H1 (cell line): ENCODE results near the gene UGT2B7. TPM values are rescaled to one million over a fixed set of nuclear protein-coding genes. Genes with fewer than 3 reads are reported as not detected.

Experiments used
- BRCA1 ChIP-seq: IDR thresholded peaks from 2 replicates; pipeline ENCODE4 v1.6.1; 2012; ENCODE audit warnings: low read depth, low read length, improper control_type of control experiment
- NRF1 ChIP-seq: IDR thresholded peaks from 2 replicates; pipeline ENCODE4 v1.6.1; 2011; ENCODE audit warnings: mild to moderate bottlenecking, low read depth, low read length, improper control_type of control experiment
- RFX5 ChIP-seq: IDR thresholded peaks from 2 replicates; pipeline ENCODE4 v1.6.1; 2011; ENCODE audit warnings: low read depth, low read length, improper control_type of control experiment, borderline replicate concordance
- TCF12 ChIP-seq: IDR thresholded peaks from 2 replicates; pipeline ENCODE4 v1.6.1; 2011; ENCODE audit warnings: low read depth, mild to moderate bottlenecking, low read length
- polyA plus RNA-seq, 7 experiments: library from polyadenylated mRNA; depleted of rRNA in 3 of 7; stranded (reverse) in 5 of 7; unstranded in 2 of 7; fragments of >200 nt in 5 of 7; fragments of 200-250 nt in 2 of 7; gene quantifications; 1 replicate in 5 of 7; 2 replicates in 1 of 7; 4 replicates in 1 of 7; pipeline versions ENCODE4 v1.2.1 to v1.2.3, GENCODE V29; 2011 to 2013; ENCODE audit warnings: missing spikeins in 2 of 7, mixed read lengths in 2 of 7
- total RNA-seq: library from RNA; stranded (reverse); fragmentation: NEBNext Ultra II Directional; extraction: Animal tissue kit (Norgen Biotek cat#: 25700); gene quantifications from 2 replicates; pipeline ENCODE4 v1.2.1, GENCODE V29; 2021
- TF ChIP-seq, protein P1 (sequence below): fragments of 300-600 bp; sonication (generic); IDR thresholded peaks from 2 replicates; pipeline ENCODE4 v1.7.1; 2012; ENCODE audit warnings: low read length, moderate library complexity, mild to moderate bottlenecking, inconsistent platforms; ENCODE audit not compliant: insufficient replicate concordance

UGT2B7 gene
- total and polyA plus RNA-seq, 2 of the 8 experiments (the other 6 are each of a cell fraction or from before 2014, with no cell fraction given), result not detected

DNA sequence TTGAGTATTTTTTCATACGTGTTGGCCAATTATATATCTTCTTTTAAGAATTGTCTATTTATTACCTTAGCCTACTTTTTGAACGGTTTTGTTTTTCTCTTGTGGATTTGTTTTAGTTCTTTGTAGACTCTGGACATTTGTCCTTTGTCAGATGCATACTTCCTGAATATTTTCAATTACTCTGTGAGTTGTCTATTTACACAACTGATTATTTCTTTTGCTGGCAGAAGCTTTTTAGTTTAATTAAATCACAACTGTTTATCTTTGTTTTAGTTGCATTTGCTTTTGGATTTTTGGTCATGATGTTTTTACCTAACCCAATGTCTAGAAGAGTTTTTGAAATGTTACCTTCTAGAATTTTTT lies 19.6 kb downstream of the UGT2B7 start (continued):
- TF ChIP-seq, protein P1, sequence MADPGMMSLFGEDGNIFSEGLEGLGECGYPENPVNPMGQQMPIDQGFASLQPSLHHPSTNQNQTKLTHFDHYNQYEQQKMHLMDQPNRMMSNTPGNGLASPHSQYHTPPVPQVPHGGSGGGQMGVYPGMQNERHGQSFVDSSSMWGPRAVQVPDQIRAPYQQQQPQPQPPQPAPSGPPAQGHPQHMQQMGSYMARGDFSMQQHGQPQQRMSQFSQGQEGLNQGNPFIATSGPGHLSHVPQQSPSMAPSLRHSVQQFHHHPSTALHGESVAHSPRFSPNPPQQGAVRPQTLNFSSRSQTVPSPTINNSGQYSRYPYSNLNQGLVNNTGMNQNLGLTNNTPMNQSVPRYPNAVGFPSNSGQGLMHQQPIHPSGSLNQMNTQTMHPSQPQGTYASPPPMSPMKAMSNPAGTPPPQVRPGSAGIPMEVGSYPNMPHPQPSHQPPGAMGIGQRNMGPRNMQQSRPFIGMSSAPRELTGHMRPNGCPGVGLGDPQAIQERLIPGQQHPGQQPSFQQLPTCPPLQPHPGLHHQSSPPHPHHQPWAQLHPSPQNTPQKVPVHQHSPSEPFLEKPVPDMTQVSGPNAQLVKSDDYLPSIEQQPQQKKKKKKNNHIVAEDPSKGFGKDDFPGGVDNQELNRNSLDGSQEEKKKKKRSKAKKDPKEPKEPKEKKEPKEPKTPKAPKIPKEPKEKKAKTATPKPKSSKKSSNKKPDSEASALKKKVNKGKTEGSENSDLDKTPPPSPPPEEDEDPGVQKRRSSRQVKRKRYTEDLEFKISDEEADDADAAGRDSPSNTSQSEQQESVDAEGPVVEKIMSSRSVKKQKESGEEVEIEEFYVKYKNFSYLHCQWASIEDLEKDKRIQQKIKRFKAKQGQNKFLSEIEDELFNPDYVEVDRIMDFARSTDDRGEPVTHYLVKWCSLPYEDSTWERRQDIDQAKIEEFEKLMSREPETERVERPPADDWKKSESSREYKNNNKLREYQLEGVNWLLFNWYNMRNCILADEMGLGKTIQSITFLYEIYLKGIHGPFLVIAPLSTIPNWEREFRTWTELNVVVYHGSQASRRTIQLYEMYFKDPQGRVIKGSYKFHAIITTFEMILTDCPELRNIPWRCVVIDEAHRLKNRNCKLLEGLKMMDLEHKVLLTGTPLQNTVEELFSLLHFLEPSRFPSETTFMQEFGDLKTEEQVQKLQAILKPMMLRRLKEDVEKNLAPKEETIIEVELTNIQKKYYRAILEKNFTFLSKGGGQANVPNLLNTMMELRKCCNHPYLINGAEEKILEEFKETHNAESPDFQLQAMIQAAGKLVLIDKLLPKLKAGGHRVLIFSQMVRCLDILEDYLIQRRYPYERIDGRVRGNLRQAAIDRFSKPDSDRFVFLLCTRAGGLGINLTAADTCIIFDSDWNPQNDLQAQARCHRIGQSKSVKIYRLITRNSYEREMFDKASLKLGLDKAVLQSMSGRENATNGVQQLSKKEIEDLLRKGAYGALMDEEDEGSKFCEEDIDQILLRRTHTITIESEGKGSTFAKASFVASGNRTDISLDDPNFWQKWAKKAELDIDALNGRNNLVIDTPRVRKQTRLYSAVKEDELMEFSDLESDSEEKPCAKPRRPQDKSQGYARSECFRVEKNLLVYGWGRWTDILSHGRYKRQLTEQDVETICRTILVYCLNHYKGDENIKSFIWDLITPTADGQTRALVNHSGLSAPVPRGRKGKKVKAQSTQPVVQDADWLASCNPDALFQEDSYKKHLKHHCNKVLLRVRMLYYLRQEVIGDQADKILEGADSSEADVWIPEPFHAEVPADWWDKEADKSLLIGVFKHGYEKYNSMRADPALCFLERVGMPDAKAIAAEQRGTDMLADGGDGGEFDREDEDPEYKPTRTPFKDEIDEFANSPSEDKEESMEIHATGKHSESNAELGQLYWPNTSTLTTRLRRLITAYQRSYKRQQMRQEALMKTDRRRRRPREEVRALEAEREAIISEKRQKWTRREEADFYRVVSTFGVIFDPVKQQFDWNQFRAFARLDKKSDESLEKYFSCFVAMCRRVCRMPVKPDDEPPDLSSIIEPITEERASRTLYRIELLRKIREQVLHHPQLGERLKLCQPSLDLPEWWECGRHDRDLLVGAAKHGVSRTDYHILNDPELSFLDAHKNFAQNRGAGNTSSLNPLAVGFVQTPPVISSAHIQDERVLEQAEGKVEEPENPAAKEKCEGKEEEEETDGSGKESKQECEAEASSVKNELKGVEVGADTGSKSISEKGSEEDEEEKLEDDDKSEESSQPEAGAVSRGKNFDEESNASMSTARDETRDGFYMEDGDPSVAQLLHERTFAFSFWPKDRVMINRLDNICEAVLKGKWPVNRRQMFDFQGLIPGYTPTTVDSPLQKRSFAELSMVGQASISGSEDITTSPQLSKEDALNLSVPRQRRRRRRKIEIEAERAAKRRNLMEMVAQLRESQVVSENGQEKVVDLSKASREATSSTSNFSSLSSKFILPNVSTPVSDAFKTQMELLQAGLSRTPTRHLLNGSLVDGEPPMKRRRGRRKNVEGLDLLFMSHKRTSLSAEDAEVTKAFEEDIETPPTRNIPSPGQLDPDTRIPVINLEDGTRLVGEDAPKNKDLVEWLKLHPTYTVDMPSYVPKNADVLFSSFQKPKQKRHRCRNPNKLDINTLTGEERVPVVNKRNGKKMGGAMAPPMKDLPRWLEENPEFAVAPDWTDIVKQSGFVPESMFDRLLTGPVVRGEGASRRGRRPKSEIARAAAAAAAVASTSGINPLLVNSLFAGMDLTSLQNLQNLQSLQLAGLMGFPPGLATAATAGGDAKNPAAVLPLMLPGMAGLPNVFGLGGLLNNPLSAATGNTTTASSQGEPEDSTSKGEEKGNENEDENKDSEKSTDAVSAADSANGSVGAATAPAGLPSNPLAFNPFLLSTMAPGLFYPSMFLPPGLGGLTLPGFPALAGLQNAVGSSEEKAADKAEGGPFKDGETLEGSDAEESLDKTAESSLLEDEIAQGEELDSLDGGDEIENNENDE, result no peak
- TF ChIP-seq NRF1 (no peak), TCF12 (no peak), RFX5 (no peak), BRCA1 (no peak)
